SK-N-SH (cell line): ENCODE measurements around the gene TOMM40L.

Experiments
- EP300 ChIP-seq, 2 experiments: IDR thresholded peaks; 2 replicates each; pipeline versions ENCODE4 v1.4.0 to v1.6.1; 2012; ENCODE audit warnings: borderline replicate concordance in 1 of 2, low read depth in 1 of 2, low read length in 1 of 2
- FOXJ3 ChIP-seq: sonication (generic); formaldehyde crosslinking; IDR thresholded peaks from 2 replicates; pipeline ENCODE4 v1.5.1; 2020; ENCODE audit warnings: mild to moderate bottlenecking, missing genetic modification reagents
- FOXM1 ChIP-seq: IDR thresholded peaks from 2 replicates; pipeline ENCODE4 v1.4.0; 2012; ENCODE audit warnings: low read depth, mild to moderate bottlenecking
- NFIC ChIP-seq: IDR thresholded peaks from 2 replicates; pipeline ENCODE4 v1.4.0; 2012; ENCODE audit warnings: borderline replicate concordance
- POLR2AphosphoS5 ChIP-seq: IDR thresholded peaks from 2 replicates; pipeline ENCODE4 v1.6.1; 2012; ENCODE audit warnings: low read depth, low read length
- SIN3A ChIP-seq: IDR thresholded peaks from 2 replicates; pipeline ENCODE4 v1.6.1; 2012; ENCODE audit warnings: low read depth, mild to moderate bottlenecking, low read length, moderate library complexity, borderline replicate concordance
- SMC3 ChIP-seq: IDR thresholded peaks from 2 replicates; pipeline ENCODE4 v1.6.1; 2012; ENCODE audit warnings: low read depth, low read length, improper control_type of control experiment
- TF ChIP-seq, protein P1 (sequence below): fragments of 200-600 bp; sonication (generic); IDR thresholded peaks from 2 replicates; pipeline ENCODE4 v1.6.1; 2017; ENCODE audit warnings: antibody characterized with exemption, mild to moderate bottlenecking, moderate library complexity
- TF ChIP-seq, protein P2 (sequence below): fragments of 150-350 bp; IDR thresholded peaks from 2 replicates; pipeline ENCODE4 v1.6.1; 2017; ENCODE audit warnings: antibody characterized with exemption, low read length, low read depth, borderline replicate concordance

DNA sequence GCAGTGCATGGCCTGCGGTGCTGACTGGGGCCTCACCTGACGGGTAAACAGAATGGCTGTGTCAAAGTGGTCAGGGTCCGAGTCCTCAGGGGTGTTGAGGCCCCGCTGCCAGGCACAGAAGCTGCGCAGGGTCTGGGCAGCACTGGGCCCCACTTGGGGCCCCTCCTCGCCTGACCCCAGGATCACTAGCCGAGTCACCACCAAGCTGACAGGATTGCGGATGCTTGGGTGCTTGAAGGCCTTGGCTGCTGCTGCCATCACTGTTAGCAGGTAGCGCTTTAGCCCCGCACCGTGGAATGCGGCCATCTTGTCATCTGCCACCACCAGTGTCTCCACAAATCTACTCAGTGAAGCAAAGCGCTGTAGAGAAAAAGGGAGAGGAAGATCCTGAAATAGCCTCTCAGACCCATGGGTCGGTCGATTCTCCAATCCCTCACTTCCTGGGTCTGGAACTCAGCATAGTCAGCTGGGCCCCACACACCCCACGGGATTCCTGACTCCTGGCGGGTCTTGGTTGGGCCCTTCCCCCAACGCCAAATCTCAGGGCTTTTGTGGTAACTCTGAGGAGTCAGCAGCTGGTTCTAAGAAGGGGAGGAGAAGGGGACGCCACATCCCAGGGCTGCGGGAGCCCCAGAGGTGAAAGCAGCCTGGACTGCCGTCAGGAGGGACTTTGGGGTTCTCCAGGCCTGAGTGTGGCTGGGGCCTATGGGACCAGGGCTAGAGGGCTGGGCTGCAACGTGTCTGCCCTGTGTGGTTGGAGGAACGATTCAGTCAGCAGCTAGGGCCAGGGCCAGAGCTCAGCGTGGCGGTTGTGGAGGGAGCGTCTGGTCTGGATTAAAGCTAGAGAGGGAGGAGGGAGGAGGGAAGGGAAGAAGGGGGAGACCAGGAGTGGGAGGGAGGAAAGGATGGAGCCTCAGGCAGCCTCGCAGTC is 29.1 kb upstream of the TOMM40L start:
- TF ChIP-seq POLR2AphosphoS5, result peak; percentile 77
- TF ChIP-seq, protein P1, sequence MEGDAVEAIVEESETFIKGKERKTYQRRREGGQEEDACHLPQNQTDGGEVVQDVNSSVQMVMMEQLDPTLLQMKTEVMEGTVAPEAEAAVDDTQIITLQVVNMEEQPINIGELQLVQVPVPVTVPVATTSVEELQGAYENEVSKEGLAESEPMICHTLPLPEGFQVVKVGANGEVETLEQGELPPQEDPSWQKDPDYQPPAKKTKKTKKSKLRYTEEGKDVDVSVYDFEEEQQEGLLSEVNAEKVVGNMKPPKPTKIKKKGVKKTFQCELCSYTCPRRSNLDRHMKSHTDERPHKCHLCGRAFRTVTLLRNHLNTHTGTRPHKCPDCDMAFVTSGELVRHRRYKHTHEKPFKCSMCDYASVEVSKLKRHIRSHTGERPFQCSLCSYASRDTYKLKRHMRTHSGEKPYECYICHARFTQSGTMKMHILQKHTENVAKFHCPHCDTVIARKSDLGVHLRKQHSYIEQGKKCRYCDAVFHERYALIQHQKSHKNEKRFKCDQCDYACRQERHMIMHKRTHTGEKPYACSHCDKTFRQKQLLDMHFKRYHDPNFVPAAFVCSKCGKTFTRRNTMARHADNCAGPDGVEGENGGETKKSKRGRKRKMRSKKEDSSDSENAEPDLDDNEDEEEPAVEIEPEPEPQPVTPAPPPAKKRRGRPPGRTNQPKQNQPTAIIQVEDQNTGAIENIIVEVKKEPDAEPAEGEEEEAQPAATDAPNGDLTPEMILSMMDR, result no peak
- no peak for TF ChIP-seq NFIC
- no peak for TF ChIP-seq SIN3A
- 0 out of 4 replicates have a peak, but pooled peaks of 1 of the 2 experiments have one; percentile 50 for TF ChIP-seq EP300 (IDR thresholded peaks at IDR 0.05; ENCODE audit: borderline replicate concordance in 1 of 2, low read depth in 1 of 2, low read length in 1 of 2)
- TF ChIP-seq FOXM1, result no peak
- TF ChIP-seq, protein P2, sequence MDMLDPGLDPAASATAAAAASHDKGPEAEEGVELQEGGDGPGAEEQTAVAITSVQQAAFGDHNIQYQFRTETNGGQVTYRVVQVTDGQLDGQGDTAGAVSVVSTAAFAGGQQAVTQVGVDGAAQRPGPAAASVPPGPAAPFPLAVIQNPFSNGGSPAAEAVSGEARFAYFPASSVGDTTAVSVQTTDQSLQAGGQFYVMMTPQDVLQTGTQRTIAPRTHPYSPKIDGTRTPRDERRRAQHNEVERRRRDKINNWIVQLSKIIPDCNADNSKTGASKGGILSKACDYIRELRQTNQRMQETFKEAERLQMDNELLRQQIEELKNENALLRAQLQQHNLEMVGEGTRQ, result no peak
- TF ChIP-seq SMC3, result 0 out of 2 replicates have a peak, but pooled peaks have one; percentile 16
- TF ChIP-seq FOXJ3 (CRISPR knock-in tag), result no peak
